Nephron progenitor cell (in vitro differentiated cells): ENCODE results near the gene ZNF652.
A peak's percentile ranks its signal among the peaks of the same experiment; 100 is the strongest.

ENCODE experiments used
- DNase-seq: peaks from one replicate; pipeline ENCODE4 v3.0.0; 2021
- H3K27ac Mint-ChIP-seq: 2 replicates; pipeline ENCODE4 v1.8.0; 2021; ENCODE audit warnings: mild to moderate bottlenecking, moderate library complexity, mixed read lengths
- H3K27me3 Mint-ChIP-seq: 2 replicates; pipeline ENCODE4 v1.8.0; 2021; ENCODE audit warnings: mild to moderate bottlenecking, low read depth, mixed read lengths; ENCODE audit not compliant: poor library complexity
- H3K36me3 Mint-ChIP-seq: 2 replicates; pipeline ENCODE4 v1.8.0; 2021; ENCODE audit warnings: low read depth, mixed read lengths
- H3K4me1 Mint-ChIP-seq: 2 replicates; pipeline ENCODE4 v1.8.0; 2021; ENCODE audit warnings: mixed read lengths
- H3K4me3 Mint-ChIP-seq: 2 replicates; pipeline ENCODE4 v1.8.0; 2021; ENCODE audit warnings: mild to moderate bottlenecking, moderate library complexity, mixed read lengths
- H3K9me3 Mint-ChIP-seq: 2 replicates; pipeline ENCODE4 v1.8.0; 2021; ENCODE audit warnings: mild to moderate bottlenecking, moderate library complexity, mixed read lengths
- CTCF ChIP-seq: fragments of 200-600 bp; sonication (generic); IDR thresholded peaks from 2 replicates; pipeline ENCODE4 v1.5.0; 2021; ENCODE audit warnings: antibody characterized with exemption

Gene ZNF652

DNA sequence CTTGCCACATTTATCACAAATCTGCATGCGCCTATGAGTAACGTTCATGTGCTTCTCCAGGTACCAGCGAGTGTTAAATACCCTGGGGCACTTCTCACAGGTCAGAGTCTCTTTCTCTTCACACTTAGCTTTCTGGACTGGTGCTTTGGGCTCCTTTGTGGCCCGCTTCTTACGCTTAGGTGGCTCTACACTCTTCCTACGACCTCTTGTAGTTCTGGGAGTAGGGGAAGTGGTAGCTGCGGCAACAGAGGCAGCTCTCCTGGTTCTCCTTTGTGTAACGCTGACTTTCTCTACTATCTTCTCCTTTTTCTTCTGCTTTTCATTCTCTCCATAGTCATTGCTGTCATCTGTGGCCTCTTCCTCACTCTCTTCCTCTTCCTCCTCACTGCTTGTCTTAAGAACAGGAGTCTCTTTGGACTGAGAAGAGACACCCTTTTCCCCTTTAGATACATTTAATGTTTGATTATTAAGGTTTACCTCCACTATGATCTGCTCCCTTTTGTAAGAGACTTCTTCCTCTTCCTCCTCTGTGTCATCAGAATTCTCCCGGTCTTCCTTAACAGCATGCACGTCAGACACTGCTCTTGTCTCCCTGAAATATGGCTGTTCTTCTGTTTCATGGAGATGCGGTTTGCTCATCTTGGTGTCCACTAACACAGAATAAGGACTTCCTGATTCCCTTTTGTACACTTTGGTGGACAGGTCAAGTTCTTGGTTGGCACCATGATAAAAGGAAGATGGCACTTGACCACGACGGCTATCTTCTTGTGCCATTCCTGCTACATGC lies 45.0 kb downstream of the ZNF652 start:
- H3K27me3 Mint-ChIP-seq = peaks cover 3% of the 10 kb centered on the region
- no peak overlapping the region for H3K4me3 Mint-ChIP-seq
- no peaks in the 10 kb centered on the region for H3K9me3 Mint-ChIP-seq
- peak overlapping the region; percentile 89 for H3K27ac Mint-ChIP-seq
- peaks cover 18% of the 10 kb centered on the region for H3K4me1 Mint-ChIP-seq
- no peak for DNase-seq
- TF ChIP-seq CTCF = no peak
- H3K36me3 Mint-ChIP-seq = peaks cover 11% of the 10 kb centered on the region

DNA sequence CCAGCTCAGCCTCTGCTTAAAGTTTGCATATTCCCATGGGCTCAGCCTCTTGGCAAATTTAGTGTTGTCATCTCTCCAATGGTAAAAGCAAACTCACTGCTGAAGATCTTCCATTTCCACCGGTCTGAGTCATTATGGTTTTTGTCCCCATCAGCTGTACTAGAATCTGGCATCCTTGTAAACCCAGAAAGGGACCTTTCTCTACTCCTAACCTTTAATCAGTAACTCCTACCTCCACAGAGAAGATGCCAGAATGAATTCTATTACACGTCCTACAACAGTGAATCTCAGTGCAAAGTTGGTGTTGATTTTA lies 45.8 kb downstream of the ZNF652 start:
- DNase-seq = no peak
- Mint-ChIP-seq H3K27ac (peak overlapping the region; percentile 47), H3K27me3 (peaks cover 3% of the 10 kb centered on the region), H3K36me3 (peaks cover 11% of the 10 kb centered on the region), H3K4me1 (peaks cover 18% of the 10 kb centered on the region), H3K4me3 (no peak overlapping the region), H3K9me3 (no peaks in the 10 kb centered on the region)
- no peak for TF ChIP-seq CTCF

GRCh38 chr17:49315551-49316257 lies 46.3 kb downstream of the ZNF652 start:
- Mint-ChIP-seq H3K27ac (peak overlapping the region; percentile 56), H3K4me1 (peaks cover 18% of the 10 kb centered on the region), H3K27me3 (peaks cover 3% of the 10 kb centered on the region), H3K4me3 (no peak overlapping the region), H3K9me3 (no peaks in the 10 kb centered on the region), H3K36me3 (peaks cover 13% of the 10 kb centered on the region)
- peak; percentile 69 for TF ChIP-seq CTCF
- peak; percentile 42 for DNase-seq

DNA sequence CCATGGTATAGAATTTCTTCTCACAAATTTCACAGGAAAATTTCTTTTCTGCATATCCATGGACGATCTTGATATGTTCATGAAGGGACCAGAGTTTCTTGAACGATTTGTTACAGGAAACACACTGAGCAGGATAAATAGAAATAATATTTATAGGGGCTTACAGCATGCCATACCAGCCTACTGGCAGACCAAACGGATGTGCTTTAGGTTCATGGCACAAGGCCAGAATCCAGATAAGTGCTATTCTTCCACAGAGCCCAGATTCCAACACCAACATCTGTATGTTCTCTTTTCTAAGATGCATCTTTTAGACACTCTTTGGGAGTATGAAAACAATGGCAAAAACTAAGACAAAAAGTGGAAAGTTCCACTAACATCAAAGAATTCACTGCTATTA lies 49.3 kb downstream of the ZNF652 start:
- no peak for DNase-seq
- Mint-ChIP-seq H3K27ac (peak overlapping the region; percentile 38), H3K36me3 (peaks cover 25% of the 10 kb centered on the region), H3K9me3 (no peaks in the 10 kb centered on the region), H3K4me3 (no peak overlapping the region), H3K27me3 (peaks cover 6% of the 10 kb centered on the region), H3K4me1 (peaks cover 18% of the 10 kb centered on the region)
- TF ChIP-seq CTCF = no peak

- Mint-ChIP-seq H3K27ac (no peak overlapping the region), H3K9me3 (no peaks in the 10 kb centered on the region), H3K36me3 (peaks cover 44% of the 10 kb centered on the region), H3K27me3 (no peaks in the 10 kb centered on the region), H3K4me3 (no peak overlapping the region), H3K4me1 (no peaks in the 10 kb centered on the region)
- DNase-seq = no peak
- TF ChIP-seq CTCF = no peak
These were observed 62.1 kb downstream of the ZNF652 start for GRCh38 chr17:49299996-49300395.
